ENCODE measurements around the gene PPIP5K1.

PPIP5K1 gene

GRCh38 chr15:43516801-43517353 is 73.1 kb downstream of the PPIP5K1 start:
- DNase-seq, result peak; percentile 87

GRCh38 chr15:43516185-43516584 is 73.8 kb downstream of the PPIP5K1 start:
- DNase-seq, result peak; percentile 73

GRCh38 chr15:43515741-43516140 is 74.3 kb downstream of the PPIP5K1 start:
- DNase-seq, result no peak

- peak; percentile 49 for DNase-seq
Observed at GRCh38 chr15:43514241-43515057, 75.6 kb downstream of the PPIP5K1 start.

GRCh38 chr15:43513550-43513949 is 76.5 kb downstream of the PPIP5K1 start:
- peak; percentile 51 for DNase-seq

- peak; percentile 12 for DNase-seq
Observed at GRCh38 chr15:43511012-43511885, 78.8 kb downstream of the PPIP5K1 start.

GRCh38 chr15:43510200-43511011 is 79.6 kb downstream of the PPIP5K1 start:
- DNase-seq, result peak; percentile 99

GRCh38 chr15:43509660-43510199 is 80.3 kb downstream of the PPIP5K1 start:
- peak; percentile 12 for DNase-seq

- DNase-seq, result no peak
Observed at GRCh38 chr15:43508991-43509659, 80.9 kb downstream of the PPIP5K1 start.

GRCh38 chr15:43508421-43508820 is 81.6 kb downstream of the PPIP5K1 start:
- DNase-seq, result no peak

- peak; percentile 84 for DNase-seq
Observed at GRCh38 chr15:43505738-43506137, 84.3 kb downstream of the PPIP5K1 start.

GRCh38 chr15:43499635-43500034 is 90.4 kb downstream of the PPIP5K1 start:
- no peak for DNase-seq

- DNase-seq, result no peak
Observed at GRCh38 chr15:43498990-43499389, 91.0 kb downstream of the PPIP5K1 start.

GRCh38 chr15:43493703-43494472 is 96.1 kb downstream of the PPIP5K1 start:
- DNase-seq, result no peak

- peak; percentile 96 for DNase-seq
Observed at GRCh38 chr15:43492673-43493601, 97.1 kb downstream of the PPIP5K1 start, which contains the start of gene TP53BP1. TSS of gene TP53BP1 (minus strand) at chr15:43493156. CDS start at chr15:43493043, 113 bp downstream.

GRCh38 chr15:43492266-43492665 is 97.7 kb downstream of the PPIP5K1 start:
- no peak for DNase-seq

GRCh38 chr15:43489191-43489590 is 100.8 kb downstream of the PPIP5K1 start:
- DNase-seq, result no peak

- no peak for DNase-seq
Observed at GRCh38 chr15:43488790-43489189, 101.2 kb downstream of the PPIP5K1 start.

- no peak for DNase-seq
Observed at GRCh38 chr15:43487271-43487895, 102.6 kb downstream of the PPIP5K1 start.
